GM21381 (cell line): Measurements from ENCODE around the gene CEP85L.
A peak's percentile ranks its signal among the peaks of the same experiment; 100 is the strongest.

Experiments
- ATAC-seq: cut with Tn5 transposase; IDR thresholded peaks from one replicate; pipeline ENCODE4 v1.9.1; 2021; ENCODE audit warnings: mild to moderate bottlenecking, moderate library complexity; ENCODE audit not compliant: unreplicated experiment

Gene CEP85L

DNA sequence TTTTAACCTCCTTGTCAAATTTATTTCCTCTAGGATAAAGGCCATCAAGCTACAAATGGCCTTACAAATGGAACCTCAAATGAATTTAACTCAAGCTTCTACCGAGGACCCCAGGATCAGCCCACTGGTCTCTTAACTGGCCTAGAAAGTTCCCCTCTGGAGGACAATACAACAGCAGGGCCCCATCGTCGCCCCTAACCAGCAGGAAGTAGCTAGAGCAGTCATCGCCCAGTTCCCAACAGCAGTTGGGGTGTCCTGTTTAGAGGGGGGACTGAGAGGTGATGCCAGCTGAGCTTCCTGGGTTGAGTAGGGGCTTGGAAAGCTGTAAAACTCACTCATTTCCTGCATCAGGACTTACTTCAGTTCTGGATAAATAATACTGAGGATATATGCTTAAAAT is 25.6 kb downstream of the CEP85L start:
- no peak for ATAC-seq

DNA sequence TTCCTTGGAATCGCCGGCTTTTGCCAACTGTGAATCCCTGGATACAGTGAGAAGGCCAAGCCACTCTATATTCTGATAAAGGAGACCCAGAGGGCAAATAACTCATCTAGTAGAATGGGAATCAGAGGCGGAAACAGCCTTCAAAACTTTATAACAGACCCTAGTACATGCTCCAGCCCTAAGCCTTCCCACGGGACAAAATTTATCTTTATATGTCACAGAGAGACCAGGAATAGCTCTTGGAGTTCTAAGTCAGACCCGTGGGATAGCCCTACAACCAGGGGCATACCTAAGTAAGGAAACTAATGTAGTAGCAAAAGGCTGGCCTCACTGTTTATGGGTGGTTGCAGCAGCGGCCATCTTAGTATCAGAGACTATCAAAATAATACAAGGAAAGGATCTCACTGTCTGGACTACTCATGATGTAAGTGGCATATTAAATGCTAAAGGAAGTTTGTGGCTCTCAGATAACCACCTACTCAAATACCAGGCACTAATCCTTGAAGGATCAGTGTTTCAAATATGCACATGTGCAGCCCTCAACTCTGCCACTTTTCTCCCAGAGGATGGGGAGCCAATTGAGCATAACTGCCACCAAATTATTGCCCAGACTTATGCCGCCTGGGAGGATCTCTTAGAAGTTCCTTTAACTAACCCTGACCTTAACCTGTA is 29.5 kb downstream of the CEP85L start:
- no peak for ATAC-seq

DNA sequence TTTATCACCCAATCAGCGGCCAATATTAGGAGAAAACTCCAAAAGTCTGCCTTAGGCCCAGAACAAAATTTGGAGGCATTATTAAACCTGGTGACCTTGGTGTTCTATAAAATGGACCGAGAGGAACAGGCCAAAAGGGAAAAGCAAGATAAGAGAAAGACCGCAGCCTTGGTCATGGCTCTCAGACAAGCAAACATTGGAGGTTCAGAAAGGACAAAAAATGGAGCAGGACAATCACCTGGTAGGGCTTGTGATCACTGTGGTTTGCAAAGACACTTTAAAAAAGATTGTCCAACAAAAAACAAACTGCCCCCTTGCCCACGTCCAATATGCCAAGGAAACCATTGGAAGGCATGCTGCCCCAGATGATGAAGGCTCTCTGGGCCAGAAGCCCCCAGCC is 31.2 kb downstream of the CEP85L start:
- no peak for ATAC-seq

DNA sequence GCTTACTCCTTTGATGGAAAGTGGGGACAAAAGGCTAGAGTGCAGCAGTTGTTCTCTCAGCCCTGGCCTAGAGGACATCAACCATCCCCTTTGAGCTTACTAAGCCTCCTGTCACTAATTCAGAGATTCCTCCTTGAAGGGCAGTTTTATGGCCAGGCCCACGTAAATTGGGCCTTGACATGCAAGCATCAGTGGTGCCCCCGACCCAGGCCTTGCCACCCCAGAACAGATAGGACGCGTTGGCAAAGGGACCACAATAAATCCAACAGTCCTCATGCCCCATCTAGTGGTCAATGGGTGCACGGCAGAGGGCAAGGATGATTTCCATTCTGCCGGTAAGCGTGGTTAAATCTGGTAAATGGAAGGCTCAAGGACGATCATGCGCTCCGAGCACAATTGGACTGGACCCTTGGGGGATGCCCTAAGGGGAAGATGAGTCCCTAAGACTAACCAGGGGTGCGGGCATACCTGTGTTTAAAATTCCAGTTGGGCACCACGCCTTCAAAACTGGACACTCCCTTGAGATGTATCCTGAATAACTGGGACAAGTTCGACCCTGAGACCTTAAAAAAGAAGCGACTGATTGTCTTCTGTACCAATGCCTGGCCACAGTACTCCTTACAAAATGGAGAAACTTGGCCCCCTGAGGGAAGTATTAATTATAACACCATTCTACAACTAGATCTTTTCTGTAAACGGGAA is 32.6 kb downstream of the CEP85L start:
- ATAC-seq = peak; percentile 90

DNA sequence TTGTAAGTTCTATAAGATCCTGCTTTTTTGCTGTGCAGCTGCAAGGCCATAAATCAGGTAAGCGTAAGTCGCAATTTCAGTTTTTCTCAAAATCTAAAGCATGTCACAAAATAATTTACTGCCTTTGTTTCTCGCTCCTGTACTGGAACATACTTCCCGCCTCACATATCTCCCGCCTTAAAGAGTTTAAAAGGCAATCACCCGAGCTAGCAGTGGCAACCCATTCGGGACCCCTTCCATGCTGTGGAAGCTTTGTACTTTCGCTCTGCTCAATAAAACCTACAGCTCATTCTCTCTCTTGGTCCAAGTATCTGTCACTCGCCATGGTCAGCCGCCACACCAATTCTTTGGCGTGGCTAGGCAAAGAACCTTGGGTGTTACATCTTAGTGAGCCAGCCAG is 34.0 kb downstream of the CEP85L start:
- no peak for ATAC-seq

DNA sequence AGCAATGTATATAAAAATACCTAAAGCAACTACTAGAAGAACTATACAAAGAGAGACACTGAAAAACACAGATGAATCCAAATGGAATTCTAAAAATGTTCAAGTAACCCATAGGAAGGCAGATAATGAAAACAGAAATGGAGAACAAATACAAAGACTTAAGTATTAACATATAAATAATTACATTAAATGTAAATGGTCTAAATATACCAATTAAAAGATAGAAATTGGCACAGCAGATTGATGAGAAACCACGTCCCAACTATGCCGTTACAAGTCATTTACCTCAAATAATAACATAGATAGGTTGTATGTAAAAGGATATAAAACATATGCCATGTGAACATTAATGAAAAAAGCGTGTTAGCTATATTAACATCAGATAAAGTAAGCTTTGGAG is 40.1 kb downstream of the CEP85L start:
- ATAC-seq = no peak

DNA sequence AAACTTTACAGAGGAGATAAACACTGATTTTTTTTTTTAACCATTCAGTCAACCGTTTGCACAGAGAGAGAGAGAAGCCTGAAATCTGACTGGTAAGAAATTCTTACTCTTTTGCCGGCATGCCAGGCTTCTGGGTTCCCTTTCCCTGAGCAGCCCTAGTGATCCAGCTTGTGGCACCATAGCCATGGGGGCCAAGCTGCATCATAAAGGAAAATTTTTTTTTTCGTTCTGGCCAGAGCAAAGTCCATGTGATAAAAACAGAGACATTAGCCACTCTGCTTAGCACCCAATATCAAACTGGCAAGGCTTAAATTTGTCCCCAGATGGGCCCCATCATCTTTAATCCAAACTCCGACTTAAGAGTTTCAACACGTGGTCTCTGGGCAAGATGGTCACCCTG is 44.5 kb downstream of the CEP85L start:
- ATAC-seq = no peak

DNA sequence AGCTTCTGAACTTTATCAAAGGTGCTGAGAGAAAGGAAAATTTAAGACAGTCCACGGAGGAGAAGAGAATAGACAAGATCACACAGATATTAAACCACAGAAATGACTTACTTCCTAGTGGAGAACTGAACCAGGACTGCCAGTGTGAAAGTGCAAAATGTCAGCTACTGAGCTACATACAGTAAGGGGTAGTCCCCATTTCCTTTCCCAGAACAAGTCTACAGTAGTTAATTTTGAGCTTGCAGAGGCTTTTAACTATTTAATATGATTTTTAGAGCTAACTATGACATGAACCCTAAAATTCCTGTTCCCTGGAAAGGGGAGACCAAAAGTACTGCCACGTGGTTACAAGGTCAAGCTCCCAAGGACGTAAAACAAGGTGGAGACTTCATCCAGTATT is 45.1 kb downstream of the CEP85L start:
- ATAC-seq = peak; percentile 55

DNA sequence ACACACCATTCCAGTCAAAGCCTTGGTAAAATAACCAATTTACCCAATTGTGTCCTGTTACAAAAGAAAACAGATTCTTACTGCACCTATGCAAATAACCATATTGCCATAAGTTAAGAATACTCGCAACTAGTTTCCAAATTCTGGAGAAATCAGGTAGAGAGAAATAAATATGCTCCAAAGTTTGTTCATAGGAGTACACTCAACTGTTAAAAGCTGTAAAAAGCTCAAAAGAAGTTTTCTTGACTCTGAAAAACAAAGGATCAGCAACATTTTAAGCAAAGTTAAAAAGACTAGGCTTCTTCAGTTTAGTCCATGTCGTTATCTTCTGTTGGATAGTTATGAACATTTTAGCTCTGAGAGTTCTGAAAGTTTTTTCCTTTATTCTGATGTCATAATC is 48.0 kb downstream of the CEP85L start:
- ATAC-seq = no peak

DNA sequence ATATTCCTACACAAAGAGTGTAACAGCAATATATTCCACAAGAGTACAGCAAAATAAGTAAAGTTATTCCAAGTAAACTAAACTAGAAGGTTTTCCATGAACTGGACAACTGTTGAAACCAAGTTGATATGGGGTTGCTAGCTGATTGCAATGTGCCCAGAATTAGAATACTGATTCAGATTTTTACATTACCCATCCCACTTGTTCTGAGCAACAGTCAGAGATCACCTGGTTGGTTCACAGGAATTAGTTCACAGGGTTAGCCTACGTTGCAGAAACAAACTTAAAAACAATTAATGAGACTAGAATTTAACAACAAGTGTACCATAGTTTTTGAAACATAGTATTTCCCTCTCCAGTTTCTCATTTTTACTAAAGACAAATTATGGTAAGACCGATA is 49.1 kb downstream of the CEP85L start:
- no peak for ATAC-seq

DNA sequence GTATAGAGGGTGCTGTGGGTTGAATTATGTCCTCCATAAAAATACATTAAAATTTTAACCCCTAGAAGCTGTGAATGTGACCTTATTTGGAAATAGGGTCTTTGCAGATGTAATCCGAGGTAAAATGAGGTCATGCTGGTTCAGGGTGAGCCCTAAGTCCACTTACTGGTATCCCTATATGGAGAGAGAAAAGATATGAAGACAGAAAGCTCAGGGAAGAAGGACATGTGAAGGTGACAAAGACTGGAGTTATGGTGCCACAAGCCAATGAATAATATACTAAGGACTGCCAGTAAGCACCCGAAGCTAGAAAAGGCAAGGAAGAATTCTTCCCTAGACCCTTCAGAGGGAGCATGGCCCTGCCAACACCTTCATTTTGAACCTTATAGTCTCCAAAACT is 53.1 kb downstream of the CEP85L start:
- ATAC-seq = no peak

DNA sequence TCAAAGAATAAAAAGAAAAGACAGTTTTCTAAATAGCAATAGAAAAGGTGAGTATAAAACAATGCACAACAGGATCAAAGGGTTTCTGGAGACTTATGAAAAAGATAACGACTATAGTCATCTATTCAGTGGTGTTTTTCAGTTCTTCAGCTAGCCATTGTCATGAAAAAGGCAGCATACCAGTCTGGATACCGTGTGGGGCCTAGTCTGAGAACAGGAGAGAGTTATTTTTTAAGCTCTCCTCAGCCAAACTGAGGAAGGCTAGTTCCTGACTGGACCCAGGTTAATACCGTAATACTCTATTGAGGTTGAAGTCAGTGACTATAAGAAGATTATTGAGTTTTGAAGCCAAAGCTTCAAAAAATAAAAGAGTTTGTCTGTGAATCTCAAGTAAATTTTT is 53.8 kb downstream of the CEP85L start:
- ATAC-seq = no peak

DNA sequence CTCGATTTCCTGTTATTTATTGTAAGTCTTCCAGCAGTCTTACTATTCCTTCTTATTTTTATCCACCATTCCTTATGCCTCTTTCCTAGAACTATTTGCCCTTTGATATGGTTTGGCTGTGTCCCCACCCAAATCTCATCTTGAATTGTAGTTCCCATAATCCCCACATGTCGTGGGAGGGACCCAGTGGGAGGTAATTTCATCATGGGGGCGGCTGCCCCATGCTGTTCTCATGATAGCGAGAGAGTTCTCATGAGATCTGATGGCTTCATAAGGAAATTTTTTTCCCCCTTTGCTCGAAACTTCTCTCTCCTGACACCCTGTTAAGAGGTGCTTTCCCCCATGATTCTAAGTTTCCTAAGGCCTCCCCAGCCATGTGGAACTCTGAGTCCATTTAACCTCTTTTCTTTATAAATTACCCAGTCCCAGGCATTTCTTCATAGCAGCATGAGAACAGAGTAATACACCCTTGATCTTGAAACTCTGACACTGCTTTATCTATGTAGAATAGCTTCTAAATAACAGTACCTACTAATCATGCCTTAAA is 54.5 kb downstream of the CEP85L start:
- no peak for ATAC-seq

DNA sequence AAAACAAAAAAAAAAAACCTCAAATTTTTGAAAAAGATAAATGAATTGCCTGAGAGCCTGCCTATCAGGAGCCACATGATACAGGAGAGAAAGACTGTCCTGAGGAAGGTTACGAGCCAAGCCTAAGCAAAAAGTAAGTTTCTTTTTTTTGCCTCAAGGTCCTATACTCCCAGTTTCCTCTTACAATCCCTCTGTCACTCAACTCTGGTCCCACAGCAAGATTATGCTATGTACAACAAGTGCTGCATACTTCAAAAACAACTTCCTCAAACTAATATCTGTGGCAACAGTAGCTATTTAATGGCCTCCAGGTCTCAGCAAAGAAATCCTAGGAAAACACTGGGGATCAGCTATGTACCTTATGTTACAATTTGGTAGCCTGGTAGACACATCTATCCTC is 56.5 kb downstream of the CEP85L start:
- ATAC-seq = no peak

DNA sequence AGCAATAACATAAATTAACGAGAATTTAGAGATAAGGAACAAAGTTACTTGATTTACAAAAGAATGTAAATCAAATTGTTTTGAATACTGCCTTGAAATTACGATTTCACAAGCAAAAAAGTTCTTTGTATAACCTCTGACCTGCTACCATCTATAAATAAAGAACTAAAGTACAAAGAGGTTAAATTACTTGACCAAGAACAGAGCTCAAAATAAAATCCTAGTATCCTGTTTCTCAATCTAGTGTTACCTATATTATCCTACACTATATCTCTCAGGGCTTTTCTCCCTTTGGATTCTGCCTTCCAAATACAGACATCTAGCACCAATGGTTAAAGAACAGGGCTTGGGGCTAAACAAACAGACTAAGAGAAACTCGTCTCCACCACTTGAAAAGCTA is 59.5 kb downstream of the CEP85L start:
- ATAC-seq = no peak

DNA sequence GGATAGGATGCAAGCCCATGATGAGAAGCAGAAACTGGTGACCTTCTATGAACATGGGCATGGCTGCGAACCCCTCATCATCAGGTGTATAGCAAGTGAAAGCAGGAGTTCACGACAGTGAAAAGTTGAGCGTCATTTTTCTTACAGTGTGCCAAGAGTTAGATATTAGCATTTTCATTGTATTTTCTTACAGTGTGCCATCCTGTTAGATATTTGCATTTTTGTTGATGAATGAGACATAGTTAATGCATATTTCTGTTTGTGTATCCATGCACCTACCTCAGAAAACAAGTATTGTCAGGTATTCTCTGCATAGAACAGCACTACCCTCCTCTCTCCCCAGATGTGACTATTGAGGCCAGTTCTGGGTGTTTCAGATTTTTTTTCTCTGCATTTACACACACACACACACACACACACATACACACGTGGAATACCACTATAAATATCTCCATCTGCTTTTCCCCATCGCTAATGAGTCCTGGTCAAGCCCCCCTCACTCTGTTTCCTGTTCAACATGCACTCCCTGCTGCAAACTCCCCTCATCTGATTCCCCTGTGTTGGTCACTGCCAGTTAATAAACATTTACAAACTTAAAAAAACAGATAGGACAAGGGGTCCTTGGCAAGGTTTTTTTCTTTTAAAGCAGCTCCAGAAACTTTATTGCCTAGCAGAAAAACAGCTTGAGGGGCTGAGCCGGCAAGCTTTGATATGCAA is 61.6 kb downstream of the CEP85L start:
- no peak for ATAC-seq

DNA sequence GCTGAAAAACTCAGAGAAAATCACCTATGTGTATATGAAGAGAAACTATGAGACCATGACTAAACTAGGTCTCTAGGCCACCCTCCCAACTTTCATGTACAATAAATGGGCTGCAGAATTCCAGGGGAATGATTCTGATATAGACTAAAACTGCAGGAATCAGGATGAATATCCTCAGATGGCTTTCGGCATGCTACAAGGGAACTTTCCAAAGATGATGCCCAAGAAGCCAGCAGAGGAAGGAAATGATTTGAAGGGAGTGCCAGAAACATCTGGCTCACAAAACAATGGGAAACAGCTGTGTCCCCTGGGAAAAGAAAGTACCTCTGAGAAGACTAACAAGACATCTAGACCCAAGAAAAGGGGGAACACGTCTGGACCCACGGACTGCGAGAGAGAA is 62.2 kb downstream of the CEP85L start:
- ATAC-seq = no peak

DNA sequence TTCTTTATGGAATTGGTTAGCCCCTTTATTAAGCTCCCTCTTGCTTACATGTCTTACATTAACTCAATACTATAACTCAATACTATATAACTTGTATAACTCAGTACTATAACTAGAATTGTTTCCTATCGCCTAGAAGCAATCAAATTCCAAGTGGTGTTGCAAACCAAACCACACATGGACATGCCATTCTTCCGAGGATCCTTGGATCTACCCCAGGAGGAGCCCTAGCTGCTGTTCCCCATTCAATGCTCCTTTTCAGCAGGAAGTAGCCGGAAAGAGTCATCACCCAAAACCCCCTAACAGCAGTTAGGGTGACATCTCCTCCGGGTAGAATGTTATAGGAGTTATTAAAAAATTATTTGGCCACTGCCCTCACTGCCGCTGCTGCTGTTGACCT is 62.8 kb downstream of the CEP85L start:
- no peak for ATAC-seq

DNA sequence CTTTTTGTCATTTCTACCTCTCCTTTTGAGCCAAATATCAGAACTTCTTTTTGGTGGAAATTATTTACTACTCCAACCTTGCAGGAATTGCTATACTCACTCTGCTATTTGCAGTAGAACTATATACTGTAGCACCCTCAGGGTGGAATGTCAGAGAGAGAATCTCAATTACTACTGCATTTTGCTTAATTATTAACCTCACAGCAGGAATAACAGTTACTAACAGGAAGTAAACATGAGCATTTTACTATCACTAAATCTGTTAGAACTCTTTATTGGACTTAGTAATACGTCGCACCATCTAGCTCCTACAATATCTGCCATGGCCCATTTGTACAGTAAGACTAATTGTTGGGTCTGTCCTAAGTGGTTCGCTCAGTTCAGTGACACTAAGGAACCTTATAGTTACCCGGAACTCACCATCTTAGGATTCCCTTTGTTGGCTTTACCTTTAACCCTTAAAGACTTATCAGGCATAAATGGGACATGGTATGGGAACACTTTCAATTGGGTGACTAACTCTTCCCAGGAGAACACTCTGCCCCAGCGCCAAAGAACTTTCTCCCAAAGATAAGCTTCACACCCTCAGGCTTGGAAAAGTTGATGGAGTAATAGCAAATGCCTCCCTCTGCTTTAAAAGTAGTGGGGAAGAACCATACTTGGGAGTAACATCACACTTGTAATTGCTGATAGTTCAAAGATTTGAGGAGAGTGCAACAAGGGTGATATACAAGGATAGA is 64.5 kb downstream of the CEP85L start:
- ATAC-seq = no peak

DNA sequence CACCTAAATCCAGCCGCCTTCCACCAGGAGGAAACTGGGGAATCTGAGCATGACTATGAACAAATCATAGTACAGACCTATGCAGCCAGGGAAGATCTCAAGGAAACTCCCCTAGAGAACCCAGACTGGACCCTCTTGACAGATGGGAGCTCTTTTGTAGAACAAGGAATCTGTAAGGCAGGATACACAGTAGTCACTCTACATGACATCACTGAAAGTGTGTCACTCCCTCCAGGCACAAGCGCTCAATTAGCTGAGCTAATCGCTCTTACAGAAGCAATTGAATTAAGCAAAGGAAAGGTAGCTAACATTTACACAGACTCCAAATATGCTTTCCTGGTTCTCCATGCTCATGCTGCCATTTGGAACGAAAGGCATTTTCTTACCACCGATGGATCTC is 66.5 kb downstream of the CEP85L start:
- no peak for ATAC-seq

DNA sequence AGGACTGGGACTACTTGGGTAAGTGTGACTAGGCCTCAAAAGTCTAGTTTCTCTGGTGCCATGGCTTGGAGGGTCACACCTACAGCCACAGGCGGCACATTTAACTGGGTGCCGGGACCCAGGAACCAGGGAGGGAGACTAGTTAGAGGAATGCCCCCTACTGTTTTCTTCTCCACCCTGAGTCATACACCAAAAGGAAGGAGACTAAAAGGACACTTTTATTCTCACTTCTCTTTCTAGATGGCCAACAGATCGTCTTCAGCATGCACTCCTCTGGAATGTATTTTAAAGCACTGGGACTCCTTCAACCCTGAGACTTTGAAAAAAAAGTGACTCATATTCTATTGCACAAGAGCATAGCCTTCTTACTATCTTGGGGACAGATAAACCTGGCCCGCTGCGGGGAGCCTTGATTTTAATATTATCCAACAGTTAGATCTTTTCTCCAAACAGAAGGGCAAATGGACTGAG is 69.9 kb downstream of the CEP85L start:
- no peak for ATAC-seq
